ENCODE measurements around the gene DCAF17.

Gene DCAF17

GRCh38 chr2:171512683-171513195, 78.7 kb downstream of the DCAF17 start:
- no peak overlapping the region for H3K9ac ChIP-seq (ENCODE audit: low read length)
- H3K4me1 ChIP-seq (ENCODE audit: insufficient read depth, low read length, severe bottlenecking) = peaks cover 9% of the 10 kb centered on the region
- no peak for TF ChIP-seq EZH2 (IDR thresholded peaks at IDR 0.05; ENCODE audit: borderline replicate concordance, low read length)
- no peak for TF ChIP-seq CTCF (IDR thresholded peaks at IDR 0.05; ENCODE audit: low read length)
- no peaks in the 10 kb centered on the region for H3K79me2 ChIP-seq (ENCODE audit: insufficient read depth, low read length)
- no peak overlapping the region for H3K4me2 ChIP-seq (ENCODE audit: low read length)
- no peaks in the 10 kb centered on the region for H3K9me3 ChIP-seq (ENCODE audit: low read length)
- no peaks in the 10 kb centered on the region for H3K9me2 ChIP-seq (ENCODE audit: low read depth, low read length)
- H3K4me3 ChIP-seq (ENCODE audit: low read depth, low read length, poor library complexity, severe bottlenecking) = no peak overlapping the region
- no peaks in the 10 kb centered on the region for H3K36me3 ChIP-seq (ENCODE audit: insufficient read depth, low read length)
- H3K27me3 ChIP-seq (ENCODE audit: insufficient read depth, low read length) = no peaks in the 10 kb centered on the region
- H2AFZ ChIP-seq (ENCODE audit: low read length) = no peak overlapping the region
- no peak overlapping the region for H3K27ac ChIP-seq (ENCODE audit: low read depth, low read length, poor library complexity, severe bottlenecking)
- no peaks in the 10 kb centered on the region for H3F3A ChIP-seq (ENCODE audit: insufficient read depth, low read length)
- no peaks in the 10 kb centered on the region for H4K20me1 ChIP-seq (ENCODE audit: insufficient read depth, low read length)

GRCh38 chr2:171513719-171514160, 79.7 kb downstream of the DCAF17 start:
- no peak overlapping the region for H3K4me2 ChIP-seq (ENCODE audit: low read length)
- H3K79me2 ChIP-seq (ENCODE audit: insufficient read depth, low read length) = no peaks in the 10 kb centered on the region
- no peak overlapping the region for H3K27ac ChIP-seq (ENCODE audit: low read depth, low read length, poor library complexity, severe bottlenecking)
- no peaks in the 10 kb centered on the region for H3K36me3 ChIP-seq (ENCODE audit: insufficient read depth, low read length)
- H3K4me3 ChIP-seq (ENCODE audit: low read depth, low read length, poor library complexity, severe bottlenecking) = no peak overlapping the region
- no peak overlapping the region for H2AFZ ChIP-seq (ENCODE audit: low read length)
- H3K4me1 ChIP-seq (ENCODE audit: insufficient read depth, low read length, severe bottlenecking) = peaks cover 9% of the 10 kb centered on the region
- H3K9ac ChIP-seq (ENCODE audit: low read length) = no peak overlapping the region
- no peaks in the 10 kb centered on the region for H3K9me3 ChIP-seq (ENCODE audit: low read length)
- no peaks in the 10 kb centered on the region for H3F3A ChIP-seq (ENCODE audit: insufficient read depth, low read length)
- H3K27me3 ChIP-seq (ENCODE audit: insufficient read depth, low read length) = no peaks in the 10 kb centered on the region
- H4K20me1 ChIP-seq (ENCODE audit: insufficient read depth, low read length) = no peaks in the 10 kb centered on the region
- TF ChIP-seq CTCF (IDR thresholded peaks at IDR 0.05; ENCODE audit: low read length) (no peak), EZH2 (IDR thresholded peaks at IDR 0.05; ENCODE audit: borderline replicate concordance, low read length) (no peak)
- H3K9me2 ChIP-seq (ENCODE audit: low read depth, low read length) = no peaks in the 10 kb centered on the region

GRCh38 chr2:171514908-171515582, 81.0 kb downstream of the DCAF17 start:
- Histone ChIP-seq H3K4me2 (ENCODE audit: low read length) (no peak overlapping the region), H3K27me3 (ENCODE audit: insufficient read depth, low read length) (no peaks in the 10 kb centered on the region), H3K4me3 (ENCODE audit: low read depth, low read length, poor library complexity, severe bottlenecking) (no peak overlapping the region), H3K9me2 (ENCODE audit: low read depth, low read length) (no peaks in the 10 kb centered on the region), H4K20me1 (ENCODE audit: insufficient read depth, low read length) (no peaks in the 10 kb centered on the region), H3K9me3 (ENCODE audit: low read length) (no peaks in the 10 kb centered on the region), H3K4me1 (ENCODE audit: insufficient read depth, low read length, severe bottlenecking) (peaks cover 9% of the 10 kb centered on the region), H3K9ac (ENCODE audit: low read length) (no peak overlapping the region), H3K79me2 (ENCODE audit: insufficient read depth, low read length) (no peaks in the 10 kb centered on the region), H2AFZ (ENCODE audit: low read length) (no peak overlapping the region), H3K36me3 (ENCODE audit: insufficient read depth, low read length) (no peaks in the 10 kb centered on the region), H3K27ac (ENCODE audit: low read depth, low read length, poor library complexity, severe bottlenecking) (no peak overlapping the region), H3F3A (ENCODE audit: insufficient read depth, low read length) (no peaks in the 10 kb centered on the region)
- TF ChIP-seq EZH2 (IDR thresholded peaks at IDR 0.05; ENCODE audit: borderline replicate concordance, low read length) (no peak), CTCF (IDR thresholded peaks at IDR 0.05; ENCODE audit: low read length) (no peak)

Measured in OCI-LY1 (cell line).